Naive B cell (primary cell): Measurements from ENCODE around the gene PPP1R15A. TPM values are rescaled to one million over a fixed set of nuclear protein-coding genes. Genes with fewer than 3 reads are reported as not detected.

ENCODE experiments used
- ATAC-seq, 2 donors: fragments of 150-1000 bp; cut with Tn5 transposase; 2 replicates each; pipeline ENCODE4 v1.10.0; 2021; ENCODE audit warnings: low read depth in 2 of 2, mild to moderate bottlenecking in 2 of 2, moderate library complexity in 2 of 2
- DNase-seq: peaks from one replicate; pipeline ENCODE4 v3.0.0; 2022
- H3K27ac Mint-ChIP-seq, 6 donors: one replicate each; pipeline ENCODE4 v1.8.0; 2020 to 2022; ENCODE audit warnings: mild to moderate bottlenecking in 6 of 6, mixed read lengths in 6 of 6, moderate library complexity in 5 of 6, inconsistent platforms in 2 of 6
- H3K27me3 Mint-ChIP-seq, 3 donors: one replicate each; pipeline ENCODE4 v1.8.0; 2021 to 2022; ENCODE audit warnings: mixed read lengths in 3 of 3, mild to moderate bottlenecking in 1 of 3
- H3K36me3 Mint-ChIP-seq, 2 donors: one replicate each; pipeline ENCODE4 v1.8.0; 2020 to 2022; ENCODE audit warnings: mixed read lengths in 2 of 2, inconsistent platforms in 1 of 2, mild to moderate bottlenecking in 1 of 2
- H3K4me1 Mint-ChIP-seq, 3 donors: one replicate each; pipeline ENCODE4 v1.8.0; 2020 to 2022; ENCODE audit warnings: mixed read lengths in 3 of 3, inconsistent platforms in 1 of 3, mild to moderate bottlenecking in 1 of 3, moderate library complexity in 1 of 3
- H3K4me3 Mint-ChIP-seq, 8 donors: one replicate each; pipeline ENCODE4 v1.8.0; 2020 to 2022; ENCODE audit warnings: mild to moderate bottlenecking in 8 of 8, mixed read lengths in 8 of 8, moderate library complexity in 8 of 8, inconsistent platforms in 2 of 8
- H3K9me3 Mint-ChIP-seq, 7 donors: one replicate each; pipeline ENCODE4 v1.8.0; 2020 to 2022; ENCODE audit warnings: mixed read lengths in 7 of 7, mild to moderate bottlenecking in 5 of 7, inconsistent platforms in 2 of 7, moderate library complexity in 1 of 7
- polyA plus RNA-seq, 6 donors: library from polyadenylated mRNA; unstranded; fragments of 300-500 nt; fragmentation: Illumina TruSeq; gene quantifications; one replicate each; pipeline ENCODE4 v1.2.3, GENCODE V29; 2021; ENCODE audit warnings: low read depth in 6 of 6

PPP1R15A gene
- polyA plus RNA-seq = 100 to 1,000 TPM in 5 of 6 donors, 10 to 100 TPM in 1; 98.9 to 436 (median 172) TPM

DNA sequence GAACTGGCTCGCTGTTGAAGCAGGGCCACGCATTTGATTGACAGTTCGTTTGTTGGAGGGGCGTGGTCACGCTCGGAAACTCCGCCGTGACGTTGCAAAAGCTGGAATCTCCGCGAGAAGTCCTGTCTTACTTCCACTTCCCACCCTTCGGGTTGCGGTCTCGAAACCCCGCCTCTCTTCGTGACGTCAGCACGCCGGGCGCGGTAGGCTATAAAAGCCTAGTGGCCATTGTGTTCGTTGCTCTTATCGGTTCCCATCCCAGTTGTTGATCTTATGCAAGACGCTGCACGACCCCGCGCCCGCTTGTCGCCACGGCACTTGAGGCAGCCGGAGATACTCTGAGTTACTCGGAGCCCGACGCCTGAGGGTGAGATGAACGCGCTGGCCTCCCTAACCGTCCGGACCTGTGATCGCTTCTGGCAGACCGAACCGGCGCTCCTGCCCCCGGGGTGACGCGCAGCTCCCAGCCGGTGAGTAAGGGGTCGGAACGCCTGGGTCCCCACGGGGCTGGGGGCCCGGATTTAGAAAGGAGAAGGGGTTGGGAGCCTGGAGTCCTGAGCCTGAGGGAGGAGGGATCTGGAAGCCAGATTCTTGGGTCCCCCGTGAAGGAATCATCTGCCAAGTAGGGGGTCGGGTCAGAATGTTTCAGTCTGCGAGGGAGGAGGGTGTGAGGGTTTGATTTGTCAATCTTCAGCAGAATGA lies at the start of gene PPP1R15A:
Gene PPP1R15A, plus strand, starts transcription at position 240 of the 702 bp plus-strand sequence. CDS start 813 bp downstream, outside the sequence.
- Mint-ChIP-seq H3K9me3 (peaks cover 0 to 4% (median 0%) of the 10 kb centered on the region in 7 donors), H3K27ac (peak within 1 kb of the TSS; percentile 99 to 100 (median 100)), H3K4me1 (peaks cover 45 to 50% (median 47%) of the 10 kb centered on the region in 3 donors)

GRCh38 chr19:48822514-48822913 lies 49.7 kb upstream of the PPP1R15A start:
- no peaks in the 10 kb centered on the region for H3K9me3 Mint-ChIP-seq
- no peak for DNase-seq
- H3K27ac Mint-ChIP-seq = no peak overlapping the region
- ATAC-seq = no peak
- peaks cover 0 to 3% (median 0%) of the 10 kb centered on the region in 3 donors for H3K4me1 Mint-ChIP-seq
- H3K4me3 Mint-ChIP-seq = no peak overlapping the region
- H3K36me3 Mint-ChIP-seq = no peaks in the 10 kb centered on the region
- no peaks in the 10 kb centered on the region for H3K27me3 Mint-ChIP-seq

More for the DNA sequence above, at the start of gene PPP1R15A:
- Mint-ChIP-seq H3K4me3 (peak within 1 kb of the TSS; percentile 98 to 100 (median 100)), H3K36me3 (peaks cover 18 to 33% of the 10 kb centered on the region in 2 donors), H3K27me3 (peaks cover 0 to 9% (median 0%) of the 10 kb centered on the region in 3 donors)
- ATAC-seq (peak; percentile 48 to 55), DNase-seq (peak; percentile 98)

DNA sequence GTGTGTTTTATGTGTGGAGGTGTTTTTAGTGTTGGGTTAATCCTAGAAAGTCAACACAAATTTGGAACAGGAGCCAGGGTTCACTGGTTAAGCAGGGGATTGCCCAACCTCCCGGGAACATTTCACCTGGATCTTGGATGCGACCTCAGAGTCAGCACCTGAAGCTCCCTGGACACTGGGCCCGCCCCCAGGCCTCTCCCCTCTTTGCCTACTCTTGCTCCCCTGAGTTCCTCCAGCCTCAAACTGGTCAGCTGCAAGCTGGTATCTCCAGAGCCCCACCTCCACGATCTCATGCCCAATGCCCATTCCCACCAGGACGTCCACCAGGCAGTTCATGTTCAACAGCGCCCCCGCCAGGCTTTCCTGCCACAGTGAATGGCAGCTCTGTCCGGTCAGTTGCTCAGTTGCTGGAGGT lies 45.6 kb upstream of the PPP1R15A start:
- H3K36me3 Mint-ChIP-seq = no peaks in the 10 kb centered on the region
- H3K27me3 Mint-ChIP-seq = peaks cover 0 to 5% (median 0%) of the 10 kb centered on the region in 3 donors
- H3K4me3 Mint-ChIP-seq = no peak overlapping the region
- H3K27ac Mint-ChIP-seq = peak overlapping the region in 1 of 6 donors; percentile 30
- DNase-seq = no peak
- no peaks in the 10 kb centered on the region for H3K4me1 Mint-ChIP-seq
- H3K9me3 Mint-ChIP-seq = no peaks in the 10 kb centered on the region
- ATAC-seq = no peak

DNA sequence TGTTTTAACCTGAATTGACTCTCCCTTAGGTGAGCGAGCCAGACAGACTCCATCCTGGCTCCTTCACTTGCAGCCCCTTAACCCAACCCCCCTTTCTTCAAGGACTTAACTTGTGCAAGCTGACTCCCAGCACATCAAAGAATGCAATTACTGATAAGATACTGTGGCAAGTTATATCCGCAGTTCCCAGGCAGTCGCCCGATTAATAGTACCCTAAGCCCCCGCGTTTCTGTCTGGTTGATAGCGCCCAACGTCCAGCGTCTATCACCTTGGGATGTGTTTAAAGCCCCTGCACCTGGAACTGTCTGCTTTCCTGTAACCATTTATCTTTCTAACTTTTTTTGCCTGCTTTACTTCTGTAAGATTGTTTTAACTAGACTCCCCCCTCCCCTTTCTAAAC lies 42.1 kb upstream of the PPP1R15A start:
- Mint-ChIP-seq H3K9me3 (no peaks in the 10 kb centered on the region), H3K27me3 (peaks cover 0 to 11% (median 0%) of the 10 kb centered on the region in 3 donors), H3K4me1 (peaks cover 0 to 6% (median 3%) of the 10 kb centered on the region in 3 donors), H3K4me3 (peak overlapping the region in 1 of 8 donors; percentile 80), H3K36me3 (no peaks in the 10 kb centered on the region), H3K27ac (no peak overlapping the region)
- DNase-seq (no peak), ATAC-seq (no peak)

DNA sequence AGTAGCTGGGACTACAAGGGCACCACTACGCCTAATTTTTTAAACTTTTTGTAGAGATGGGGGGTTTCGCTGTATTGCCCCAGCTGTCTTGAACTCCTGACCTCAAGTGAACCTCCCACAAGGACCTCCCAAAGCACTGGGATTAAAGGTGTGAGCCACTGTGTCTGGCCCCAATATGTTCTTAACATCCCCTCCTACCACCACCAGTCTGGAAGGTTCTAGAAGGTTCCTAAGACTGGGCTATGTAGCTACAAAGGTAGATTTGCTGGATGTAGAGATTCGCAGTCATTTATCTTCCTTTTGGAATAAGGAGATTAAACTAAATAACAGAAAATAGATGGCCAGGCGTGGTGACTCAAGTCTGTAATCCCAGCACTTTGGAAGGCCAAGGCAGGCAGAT lies 41.3 kb upstream of the PPP1R15A start:
- DNase-seq (no peak), ATAC-seq (no peak)
- H3K4me1 Mint-ChIP-seq = peaks cover 5 to 13% (median 10%) of the 10 kb centered on the region in 3 donors
- no peak overlapping the region for H3K4me3 Mint-ChIP-seq
- H3K27ac Mint-ChIP-seq = no peak overlapping the region
- H3K27me3 Mint-ChIP-seq = peaks cover 0 to 12% (median 0%) of the 10 kb centered on the region in 3 donors
- no peaks in the 10 kb centered on the region for H3K9me3 Mint-ChIP-seq
- no peaks in the 10 kb centered on the region for H3K36me3 Mint-ChIP-seq

- peaks cover 16 to 25% (median 25%) of the 10 kb centered on the region in 3 donors for H3K4me1 Mint-ChIP-seq
- H3K27ac Mint-ChIP-seq = peak overlapping the region in 1 of 6 donors; percentile 6
- no peaks in the 10 kb centered on the region for H3K9me3 Mint-ChIP-seq
- no peak for ATAC-seq
- H3K36me3 Mint-ChIP-seq = no peaks in the 10 kb centered on the region
- peaks cover 0 to 17% (median 0%) of the 10 kb centered on the region in 3 donors for H3K27me3 Mint-ChIP-seq
- DNase-seq = no peak
- no peak overlapping the region for H3K4me3 Mint-ChIP-seq
Observed at GRCh38 chr19:48833049-48833448, 39.2 kb upstream of the PPP1R15A start.

GRCh38 chr19:48833977-48834376 lies 38.2 kb upstream of the PPP1R15A start:
- Mint-ChIP-seq H3K4me3 (peak overlapping the region in 4 of 8 donors; percentile 2 to 47 (median 20)), H3K9me3 (no peaks in the 10 kb centered on the region), H3K36me3 (no peaks in the 10 kb centered on the region), H3K4me1 (peaks cover 16 to 25% (median 25%) of the 10 kb centered on the region in 3 donors), H3K27ac (peak overlapping the region in 3 of 6 donors; percentile 37 to 66 (median 60)), H3K27me3 (peaks cover 0 to 17% (median 0%) of the 10 kb centered on the region in 3 donors)
- no peak for DNase-seq
- no peak for ATAC-seq

- DNase-seq (peak; percentile 93), ATAC-seq (peak; percentile 88 to 93)
- no peaks in the 10 kb centered on the region for H3K9me3 Mint-ChIP-seq
- peaks cover 0 to 17% (median 0%) of the 10 kb centered on the region in 3 donors for H3K27me3 Mint-ChIP-seq
- H3K4me3 Mint-ChIP-seq = peak overlapping the region; percentile 85 to 96 (median 93)
- H3K36me3 Mint-ChIP-seq = no peaks in the 10 kb centered on the region
- H3K27ac Mint-ChIP-seq = peak overlapping the region; percentile 90 to 99 (median 93)
- peaks cover 16 to 25% (median 25%) of the 10 kb centered on the region in 3 donors for H3K4me1 Mint-ChIP-seq
Observed at GRCh38 chr19:48835734-48836088, 36.5 kb upstream of the PPP1R15A start.

GRCh38 chr19:48836089-48837017 lies 35.9 kb upstream of the PPP1R15A start, which contains the start of gene HSD17B14:
Gene HSD17B14, minus strand, starts transcription at chr19:48836491. Its CDS starts 80 bp downstream, at chr19:48836411.
- Mint-ChIP-seq H3K36me3 (no peaks in the 10 kb centered on the region), H3K9me3 (no peaks in the 10 kb centered on the region), H3K4me1 (peaks cover 16 to 25% (median 25%) of the 10 kb centered on the region in 3 donors), H3K4me3 (peak within 1 kb of the TSS; percentile 85 to 96 (median 93)), H3K27ac (peak within 1 kb of the TSS; percentile 90 to 99 (median 93)), H3K27me3 (peaks cover 0 to 14% (median 0%) of the 10 kb centered on the region in 3 donors)
- DNase-seq = no peak
- peak; percentile 20 for ATAC-seq

- ATAC-seq (peak; percentile 75 to 84), DNase-seq (peak; percentile 77)
- Mint-ChIP-seq H3K27ac (peak overlapping the region; percentile 11 to 96 (median 88)), H3K36me3 (no peaks in the 10 kb centered on the region), H3K4me3 (peak overlapping the region; percentile 78 to 96 (median 90)), H3K9me3 (no peaks in the 10 kb centered on the region), H3K4me1 (peaks cover 16 to 25% (median 25%) of the 10 kb centered on the region in 3 donors), H3K27me3 (peaks cover 0 to 11% (median 0%) of the 10 kb centered on the region in 3 donors)
Observed at GRCh38 chr19:48837051-48837524, 35.1 kb upstream of the PPP1R15A start.

DNA sequence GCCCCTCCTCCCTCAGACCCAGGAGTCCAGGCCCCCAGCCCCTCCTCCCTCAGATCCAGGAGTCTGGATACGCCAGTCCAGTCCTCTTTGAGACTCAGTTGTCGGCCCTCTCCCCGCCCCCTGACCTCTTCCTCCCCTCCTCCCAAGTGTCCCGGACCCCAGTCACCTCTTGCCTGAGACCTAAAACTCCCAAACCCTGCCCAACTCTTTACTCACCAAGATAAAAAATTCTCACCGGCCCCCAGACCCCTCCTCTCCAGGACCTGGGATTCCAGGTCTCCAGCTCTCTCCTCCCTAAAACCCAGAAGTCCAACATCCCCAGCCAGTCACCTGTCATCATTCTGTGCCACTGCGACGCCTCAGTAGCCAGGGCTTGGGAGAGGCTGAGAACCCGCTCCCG lies 34.5 kb upstream of the PPP1R15A start:
- no peaks in the 10 kb centered on the region for H3K36me3 Mint-ChIP-seq
- H3K27me3 Mint-ChIP-seq = peaks cover 0 to 6% (median 0%) of the 10 kb centered on the region in 3 donors
- peak overlapping the region in 2 of 6 donors; percentile 32 to 93 for H3K27ac Mint-ChIP-seq
- DNase-seq (no peak), ATAC-seq (no peak)
- H3K4me1 Mint-ChIP-seq = peaks cover 19 to 29% (median 27%) of the 10 kb centered on the region in 3 donors
- no peaks in the 10 kb centered on the region for H3K9me3 Mint-ChIP-seq
- H3K4me3 Mint-ChIP-seq = peak overlapping the region in 4 of 8 donors; percentile 36 to 90 (median 78)

GRCh38 chr19:48841047-48841446 lies 31.2 kb upstream of the PPP1R15A start:
- Mint-ChIP-seq H3K4me3 (no peak overlapping the region), H3K36me3 (no peaks in the 10 kb centered on the region), H3K4me1 (peaks cover 14 to 18% (median 17%) of the 10 kb centered on the region in 3 donors), H3K27me3 (peaks cover 0 to 4% (median 0%) of the 10 kb centered on the region in 3 donors), H3K9me3 (no peaks in the 10 kb centered on the region), H3K27ac (no peak overlapping the region)
- ATAC-seq (no peak), DNase-seq (no peak)

DNA sequence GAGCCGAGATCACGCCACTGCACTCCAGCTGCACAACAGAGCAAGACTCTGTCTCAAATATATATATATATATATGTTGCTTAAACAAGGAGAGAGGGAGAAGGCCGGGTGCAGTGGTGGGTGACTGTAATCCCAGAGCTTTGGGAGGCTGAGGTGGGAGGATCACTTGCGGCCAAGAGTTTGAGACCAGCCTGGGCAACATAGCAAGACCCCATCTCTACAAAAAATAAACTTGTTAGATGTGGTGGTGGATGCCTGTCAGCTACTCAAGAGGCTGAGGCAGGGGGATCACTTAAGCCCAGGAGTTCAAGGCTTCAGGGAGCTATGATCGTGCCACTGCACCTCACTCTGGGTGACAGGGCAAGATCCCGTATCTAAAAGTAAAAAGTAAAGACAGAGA lies 30.6 kb upstream of the PPP1R15A start:
- DNase-seq = no peak
- no peaks in the 10 kb centered on the region for H3K27me3 Mint-ChIP-seq
- ATAC-seq = no peak
- H3K27ac Mint-ChIP-seq = no peak overlapping the region
- no peak overlapping the region for H3K4me3 Mint-ChIP-seq
- no peaks in the 10 kb centered on the region for H3K36me3 Mint-ChIP-seq
- no peaks in the 10 kb centered on the region for H3K9me3 Mint-ChIP-seq
- H3K4me1 Mint-ChIP-seq = peaks cover 10 to 13% (median 13%) of the 10 kb centered on the region in 3 donors
